HUES48 (cell line): ENCODE results near the gene NKD1.
A peak's percentile ranks its signal among the peaks of the same experiment; 100 is the strongest.

Experiments used
- H3K27ac ChIP-seq: one replicate; pipeline ENCODE4 v1.7.0; 2013; ENCODE audit warnings: low read depth, low read length, inconsistent platforms
- H3K27me3 ChIP-seq: 2 replicates; pipeline ENCODE4 v1.6.1; 2013; ENCODE audit warnings: mild to moderate bottlenecking, low read length; ENCODE audit not compliant: control insufficient read depth, insufficient read depth
- H3K36me3 ChIP-seq: 2 replicates; pipeline ENCODE4 v1.6.1; 2013; ENCODE audit warnings: low read length; ENCODE audit not compliant: control insufficient read depth, insufficient read depth
- H3K4me1 ChIP-seq: 2 replicates; pipeline ENCODE4 v1.6.1; 2013; ENCODE audit warnings: mild to moderate bottlenecking, low read length; ENCODE audit not compliant: control insufficient read depth, insufficient read depth
- H3K4me3 ChIP-seq: 2 replicates; pipeline ENCODE4 v1.5.1; 2013; ENCODE audit warnings: mild to moderate bottlenecking, low read depth, low read length
- H3K9ac ChIP-seq: 2 replicates; pipeline ENCODE4 v1.6.1; 2013; ENCODE audit warnings: mild to moderate bottlenecking, low read depth, low read length, moderate library complexity
- H3K9me3 ChIP-seq: 2 replicates; pipeline ENCODE4 v1.6.1; 2013; ENCODE audit warnings: low read length; ENCODE audit not compliant: control insufficient read depth, insufficient read depth

The NKD1 gene

GRCh38 chr16:50607970-50608557 lies 59.9 kb downstream of the NKD1 start:
- Histone ChIP-seq H3K36me3 (no peaks in the 10 kb centered on the region), H3K27me3 (no peaks in the 10 kb centered on the region), H3K27ac (no peak overlapping the region), H3K9ac (no peak overlapping the region), H3K9me3 (no peaks in the 10 kb centered on the region), H3K4me3 (no peak overlapping the region), H3K4me1 (peaks cover 20% of the 10 kb centered on the region; the same call in 1 of the 2 replicates)

GRCh38 chr16:50609049-50609448 lies 60.9 kb downstream of the NKD1 start:
- no peaks in the 10 kb centered on the region for H3K36me3 ChIP-seq
- H3K4me1 ChIP-seq, result peaks cover 20% of the 10 kb centered on the region; the same call in 1 of the 2 replicates
- H3K4me3 ChIP-seq, result no peak overlapping the region
- H3K27ac ChIP-seq, result no peak overlapping the region
- no peaks in the 10 kb centered on the region for H3K27me3 ChIP-seq
- H3K9me3 ChIP-seq, result no peaks in the 10 kb centered on the region
- no peak overlapping the region for H3K9ac ChIP-seq

DNA sequence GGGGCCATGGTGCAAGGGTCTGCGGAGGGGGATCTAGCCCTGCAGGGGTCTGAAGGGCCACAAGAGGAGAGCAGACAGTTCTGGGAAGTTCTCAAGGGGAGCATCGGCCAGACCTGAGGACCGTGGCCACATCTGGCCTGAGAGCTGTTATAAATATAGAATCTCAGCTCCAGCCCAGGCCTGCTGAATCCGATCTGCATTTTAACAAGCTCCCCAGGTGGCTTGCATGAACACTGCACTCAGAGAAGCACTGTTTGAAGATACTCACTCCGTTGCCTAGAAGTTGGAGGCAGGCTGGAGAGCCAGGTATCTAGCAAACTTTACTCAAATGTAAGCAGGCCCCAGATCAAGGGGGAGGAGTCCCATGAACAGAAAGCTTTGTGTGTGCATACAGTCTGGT lies 61.3 kb downstream of the NKD1 start:
- Histone ChIP-seq H3K9ac (no peak overlapping the region), H3K9me3 (no peaks in the 10 kb centered on the region), H3K4me1 (peaks cover 20% of the 10 kb centered on the region; the same call in 1 of the 2 replicates), H3K27me3 (no peaks in the 10 kb centered on the region), H3K36me3 (no peaks in the 10 kb centered on the region), H3K27ac (no peak overlapping the region), H3K4me3 (no peak overlapping the region)

DNA sequence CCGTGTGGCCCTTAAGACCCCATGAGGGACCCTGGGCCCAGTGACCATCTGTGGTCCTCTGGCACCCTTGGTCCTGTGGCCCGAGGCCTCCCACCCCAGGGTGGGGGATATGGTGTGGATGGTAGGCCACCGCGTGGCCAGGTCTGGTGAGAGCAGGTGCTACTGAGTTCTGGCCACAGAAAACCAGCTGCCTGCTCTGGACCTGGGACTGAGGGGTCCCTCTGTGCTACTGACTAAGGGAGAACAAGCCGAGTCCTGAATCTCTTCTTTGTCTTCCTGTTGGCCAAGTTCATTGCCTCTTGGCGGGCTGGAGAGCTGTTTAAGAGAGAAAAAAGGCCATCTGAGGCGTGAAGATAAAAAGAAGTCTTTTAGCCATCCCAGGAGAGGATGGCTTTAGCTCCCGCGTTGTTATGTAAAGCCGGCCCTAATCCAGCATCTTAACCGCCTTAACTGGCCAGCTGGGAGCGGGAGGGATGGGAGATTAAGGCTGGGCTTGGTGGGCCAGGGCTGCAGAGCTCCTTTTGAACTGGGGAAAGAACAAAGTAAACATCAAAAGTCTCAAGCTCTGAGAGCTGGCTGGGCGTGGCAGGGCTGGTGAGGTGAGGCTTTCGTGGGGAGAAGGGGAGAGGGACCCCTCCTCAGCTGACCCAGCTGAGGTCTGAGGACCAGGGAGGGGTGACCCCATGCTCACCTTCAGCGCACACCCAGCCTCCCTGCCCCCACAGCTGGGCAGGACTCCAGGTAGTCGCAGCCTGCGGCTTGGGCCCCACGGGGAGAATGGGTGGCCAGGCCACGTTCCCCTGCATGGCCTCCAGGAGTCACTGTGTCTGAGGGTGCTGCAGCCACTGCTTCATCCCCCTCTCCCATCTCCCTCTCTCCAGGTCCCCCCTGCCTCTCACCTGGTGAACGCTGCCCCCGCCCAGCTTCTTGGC lies 62.4 kb downstream of the NKD1 start:
- Histone ChIP-seq H3K9ac (no peak overlapping the region), H3K27ac (peak overlapping the region; percentile 63), H3K4me3 (no peak overlapping the region), H3K4me1 (peaks cover 20% of the 10 kb centered on the region; the same call in 1 of the 2 replicates), H3K9me3 (no peaks in the 10 kb centered on the region), H3K27me3 (no peaks in the 10 kb centered on the region), H3K36me3 (no peaks in the 10 kb centered on the region)

- Histone ChIP-seq H3K9ac (no peak overlapping the region), H3K4me1 (peaks cover 20% of the 10 kb centered on the region; the same call in 1 of the 2 replicates), H3K9me3 (no peaks in the 10 kb centered on the region), H3K27me3 (no peaks in the 10 kb centered on the region), H3K4me3 (no peak overlapping the region), H3K36me3 (no peaks in the 10 kb centered on the region), H3K27ac (no peak overlapping the region)
These were observed 63.2 kb downstream of the NKD1 start for GRCh38 chr16:50611332-50611934.

GRCh38 chr16:50611995-50612848 lies 64.0 kb downstream of the NKD1 start:
- H3K4me1 ChIP-seq, result peaks cover 21% of the 10 kb centered on the region; the same call in 1 of the 2 replicates
- no peaks in the 10 kb centered on the region for H3K9me3 ChIP-seq
- no peaks in the 10 kb centered on the region for H3K36me3 ChIP-seq
- no peak overlapping the region for H3K4me3 ChIP-seq
- H3K9ac ChIP-seq, result no peak overlapping the region
- no peaks in the 10 kb centered on the region for H3K27me3 ChIP-seq
- H3K27ac ChIP-seq, result no peak overlapping the region

- Histone ChIP-seq H3K27me3 (no peaks in the 10 kb centered on the region), H3K27ac (no peak overlapping the region)
These were observed 64.6 kb downstream of the NKD1 start for GRCh38 chr16:50612849-50613198.

DNA sequence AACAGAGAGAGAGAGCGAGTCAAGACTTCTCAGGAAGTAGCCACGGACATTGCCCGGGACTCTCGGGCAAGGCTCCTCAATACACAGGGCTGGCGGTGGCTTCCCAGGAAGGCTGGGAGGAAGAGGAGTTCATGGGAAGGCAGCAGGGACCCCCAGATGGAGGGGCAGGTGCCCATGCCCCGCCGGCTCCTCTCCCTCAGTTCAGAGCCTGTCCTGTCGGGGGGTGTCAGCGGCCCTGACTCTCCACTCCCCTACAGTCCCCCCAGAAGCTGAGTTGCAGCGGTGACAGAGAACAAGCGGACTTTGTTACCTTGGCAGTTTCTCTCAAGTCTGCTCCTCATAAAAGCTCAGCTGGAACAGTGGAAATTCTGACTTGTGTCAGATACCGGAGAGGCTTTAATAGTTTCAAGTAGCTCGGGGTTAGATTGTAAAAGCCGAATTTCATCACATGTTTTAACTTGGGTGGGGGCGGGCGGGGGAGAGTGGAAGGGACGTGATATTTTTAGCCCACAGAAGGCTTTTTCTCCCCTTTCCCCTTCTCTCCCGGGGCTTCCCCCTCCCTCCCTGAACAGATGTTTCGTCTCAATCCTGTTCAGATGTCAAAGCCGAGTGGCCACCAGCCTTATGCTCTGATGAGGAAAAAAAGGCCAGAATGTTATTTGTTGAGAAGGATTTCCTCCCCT lies 65.2 kb downstream of the NKD1 start:
- no peaks in the 10 kb centered on the region for H3K36me3 ChIP-seq
- H3K4me1 ChIP-seq, result peaks cover 23% of the 10 kb centered on the region
- no peak overlapping the region for H3K9ac ChIP-seq
- no peaks in the 10 kb centered on the region for H3K27me3 ChIP-seq
- no peak overlapping the region for H3K27ac ChIP-seq
- no peak overlapping the region for H3K4me3 ChIP-seq
- no peaks in the 10 kb centered on the region for H3K9me3 ChIP-seq

More at GRCh38 chr16:50612849-50613198, 64.6 kb downstream of the NKD1 start:
- peaks cover 23% of the 10 kb centered on the region for H3K4me1 ChIP-seq
- H3K9ac ChIP-seq, result no peak overlapping the region
- no peak overlapping the region for H3K4me3 ChIP-seq
- H3K36me3 ChIP-seq, result no peaks in the 10 kb centered on the region
- H3K9me3 ChIP-seq, result no peaks in the 10 kb centered on the region

GRCh38 chr16:50613964-50614474 lies 65.8 kb downstream of the NKD1 start:
- peaks cover 23% of the 10 kb centered on the region for H3K4me1 ChIP-seq
- H3K9me3 ChIP-seq, result no peaks in the 10 kb centered on the region
- no peaks in the 10 kb centered on the region for H3K27me3 ChIP-seq
- H3K27ac ChIP-seq, result no peak overlapping the region
- H3K9ac ChIP-seq, result no peak overlapping the region
- no peak overlapping the region for H3K4me3 ChIP-seq
- H3K36me3 ChIP-seq, result no peaks in the 10 kb centered on the region
